Endodermal cell (in vitro differentiated cells): Measurements from ENCODE around the gene CDH4. TPM values are rescaled to one million over a fixed set of nuclear protein-coding genes. Genes with fewer than 3 reads are reported as not detected.

Experiments
- DNase-seq: peaks from one replicate; pipeline ENCODE4 v3.0.0-alpha.2; 2017
- H3K27ac ChIP-seq: 2 replicates; pipeline ENCODE4 v1.5.1; 2013; ENCODE audit warnings: mild to moderate bottlenecking, low read depth, low read length, moderate library complexity
- H3K27me3 ChIP-seq: 2 replicates; pipeline ENCODE4 v1.6.1; 2013; ENCODE audit warnings: mild to moderate bottlenecking, low read length, moderate library complexity; ENCODE audit not compliant: insufficient read depth, control insufficient read depth, poor library complexity, severe bottlenecking
- H3K36me3 ChIP-seq: 2 replicates; pipeline ENCODE4 v1.7.0; 2013; ENCODE audit warnings: mild to moderate bottlenecking, low read length, moderate library complexity; ENCODE audit not compliant: control insufficient read depth, insufficient read depth
- H3K4me1 ChIP-seq: one replicate; pipeline ENCODE4 v1.7.0; 2013; ENCODE audit warnings: low read length; ENCODE audit not compliant: control insufficient read depth, insufficient read depth
- H3K4me3 ChIP-seq: 2 replicates; pipeline ENCODE4 v1.5.1; 2013; ENCODE audit warnings: mild to moderate bottlenecking, low read length, moderate library complexity
- H3K9ac ChIP-seq: 2 replicates; pipeline ENCODE4 v1.6.1; 2013; ENCODE audit warnings: mild to moderate bottlenecking, low read length, moderate library complexity; ENCODE audit not compliant: poor library complexity, severe bottlenecking; ENCODE audit errors: extremely low read depth
- H3K9me3 ChIP-seq: 2 replicates; pipeline ENCODE4 v1.6.1; 2013; ENCODE audit warnings: mild to moderate bottlenecking, low read length, moderate library complexity; ENCODE audit not compliant: control insufficient read depth
- H3K27ac Mint-ChIP-seq: 2 replicates; pipeline ENCODE4 v1.8.0; 2020; ENCODE audit warnings: mixed read lengths
- H3K27me3 Mint-ChIP-seq: 2 replicates; pipeline ENCODE4 v1.8.0; 2021; ENCODE audit warnings: mild to moderate bottlenecking, mixed read lengths; ENCODE audit not compliant: insufficient read depth
- H3K36me3 Mint-ChIP-seq: 2 replicates; pipeline ENCODE4 v1.8.0; 2020; ENCODE audit warnings: low read depth, mixed read lengths
- H3K4me1 Mint-ChIP-seq: 2 replicates; pipeline ENCODE4 v1.8.0; 2020; ENCODE audit warnings: mixed read lengths
- H3K4me3 Mint-ChIP-seq: 2 replicates; pipeline ENCODE4 v1.8.0; 2020; ENCODE audit warnings: mild to moderate bottlenecking, moderate library complexity, mixed read lengths
- H3K9me3 Mint-ChIP-seq: 2 replicates; pipeline ENCODE4 v1.8.0; 2020; ENCODE audit warnings: mild to moderate bottlenecking, mixed read lengths
- WGBS, 2 experiments: methylation state at CpG; one replicate each; pipeline versions ENCODE4 v1.1.5 to v1.1.7; 2013; ENCODE audit warnings: missing lambda C conversion rate in 2 of 2, mixed read lengths in 1 of 2; ENCODE audit not compliant: insufficient coverage in 1 of 2, insufficient read length in 1 of 2; 5-methylcytosine and 5-hydroxymethylcytosine counted together
- total RNA-seq, 2 donors: library from RNA; stranded (reverse); fragmentation: NEBNext Ultra II Directional in 1 of 2; extraction: Animal tissue kit (Norgen Biotek cat#: 25700) in 1 of 2; gene quantifications; 2 replicates in 1 of 2; 3 replicates in 1 of 2; pipeline ENCODE4 v1.2.1, GENCODE V29; 2021
- TF ChIP-seq, protein P1 (sequence below): fragments of 200-600 bp; sonication (generic); conservative IDR thresholded peaks from 2 replicates; pipeline ENCODE4 v1.5.0; 2021; ENCODE audit warnings: antibody characterized with exemption, mild to moderate bottlenecking

The CDH4 gene
- total RNA-seq, 2 donors from 2014 or later, result 1.8 to 5.8 TPM

DNA sequence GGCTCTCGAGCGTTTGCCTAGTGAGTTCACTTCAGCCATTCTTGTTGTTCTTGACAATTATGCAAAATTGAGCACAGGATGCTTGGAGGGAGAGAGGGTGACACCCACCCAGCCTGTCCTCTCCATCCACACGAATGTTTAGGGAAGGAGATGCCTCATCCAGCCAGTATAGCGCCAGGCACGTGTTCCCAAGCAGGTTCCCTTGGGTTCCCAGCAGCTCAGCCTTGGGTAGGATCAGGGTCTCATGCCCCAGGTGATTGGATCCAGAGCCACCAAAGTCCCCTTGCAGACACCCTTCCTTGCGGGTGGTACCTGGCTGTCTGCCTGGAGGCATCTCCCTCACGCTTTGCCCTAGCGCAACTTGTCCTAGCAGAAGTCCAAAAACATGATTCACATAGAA lies 394.9 kb downstream of the CDH4 start:
- no peak overlapping the region for H3K9ac ChIP-seq
- Mint-ChIP-seq H3K27ac (no peak overlapping the region), H3K27me3 (peaks cover 22% of the 10 kb centered on the region), H3K36me3 (no peaks in the 10 kb centered on the region), H3K9me3 (no peaks in the 10 kb centered on the region), H3K4me1 (peaks cover 9% of the 10 kb centered on the region), H3K4me3 (no peak overlapping the region)
- H3K4me3 ChIP-seq, result no peak overlapping the region
- no peak overlapping the region for H3K27ac ChIP-seq
- H3K4me1 ChIP-seq, result no peaks in the 10 kb centered on the region
- 87 to 96% methylated on average over 7 to 8 of the region's 8 CpGs for WGBS, 2 experiments
- no peaks in the 10 kb centered on the region for H3K36me3 ChIP-seq
- DNase-seq, result no peak
- peaks cover 7% of the 10 kb centered on the region for H3K9me3 ChIP-seq
- TF ChIP-seq, protein P1, sequence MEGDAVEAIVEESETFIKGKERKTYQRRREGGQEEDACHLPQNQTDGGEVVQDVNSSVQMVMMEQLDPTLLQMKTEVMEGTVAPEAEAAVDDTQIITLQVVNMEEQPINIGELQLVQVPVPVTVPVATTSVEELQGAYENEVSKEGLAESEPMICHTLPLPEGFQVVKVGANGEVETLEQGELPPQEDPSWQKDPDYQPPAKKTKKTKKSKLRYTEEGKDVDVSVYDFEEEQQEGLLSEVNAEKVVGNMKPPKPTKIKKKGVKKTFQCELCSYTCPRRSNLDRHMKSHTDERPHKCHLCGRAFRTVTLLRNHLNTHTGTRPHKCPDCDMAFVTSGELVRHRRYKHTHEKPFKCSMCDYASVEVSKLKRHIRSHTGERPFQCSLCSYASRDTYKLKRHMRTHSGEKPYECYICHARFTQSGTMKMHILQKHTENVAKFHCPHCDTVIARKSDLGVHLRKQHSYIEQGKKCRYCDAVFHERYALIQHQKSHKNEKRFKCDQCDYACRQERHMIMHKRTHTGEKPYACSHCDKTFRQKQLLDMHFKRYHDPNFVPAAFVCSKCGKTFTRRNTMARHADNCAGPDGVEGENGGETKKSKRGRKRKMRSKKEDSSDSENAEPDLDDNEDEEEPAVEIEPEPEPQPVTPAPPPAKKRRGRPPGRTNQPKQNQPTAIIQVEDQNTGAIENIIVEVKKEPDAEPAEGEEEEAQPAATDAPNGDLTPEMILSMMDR, result no peak
- H3K27me3 ChIP-seq, result no peaks in the 10 kb centered on the region

DNA sequence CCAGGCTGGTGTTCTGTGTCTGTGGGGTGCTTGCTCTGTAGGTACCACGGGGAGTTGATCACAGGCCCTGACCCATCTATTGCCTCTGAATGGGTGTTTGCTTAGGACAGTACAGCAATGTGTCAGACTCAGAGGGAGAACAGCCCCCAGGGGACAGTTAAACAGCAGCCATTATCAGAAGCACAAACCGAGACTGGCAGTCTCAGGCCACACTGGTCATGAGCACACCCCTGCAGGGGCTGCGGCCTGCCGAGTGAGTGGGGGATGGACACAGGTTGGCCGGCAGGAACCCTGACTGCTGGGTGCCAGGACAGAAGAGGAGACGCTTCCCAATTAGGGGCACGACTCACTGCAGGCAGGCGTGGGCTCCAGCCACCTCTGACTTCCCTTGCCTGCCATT lies 395.6 kb downstream of the CDH4 start:
- no peak overlapping the region for H3K4me3 ChIP-seq
- peaks cover 6% of the 10 kb centered on the region for H3K9me3 ChIP-seq
- no peaks in the 10 kb centered on the region for H3K27me3 ChIP-seq
- Mint-ChIP-seq H3K4me1 (peaks cover 9% of the 10 kb centered on the region), H3K4me3 (no peak overlapping the region), H3K27me3 (peaks cover 20% of the 10 kb centered on the region), H3K36me3 (no peaks in the 10 kb centered on the region), H3K9me3 (no peaks in the 10 kb centered on the region), H3K27ac (no peak overlapping the region)
- H3K4me1 ChIP-seq, result no peaks in the 10 kb centered on the region
- TF ChIP-seq, protein P1, result no peak
- no peak overlapping the region for H3K9ac ChIP-seq
- H3K27ac ChIP-seq, result no peak overlapping the region
- 74 to 81% methylated on average over 7 to 8 of the region's 8 CpGs for WGBS, 2 experiments
- no peaks in the 10 kb centered on the region for H3K36me3 ChIP-seq
- DNase-seq, result no peak

DNA sequence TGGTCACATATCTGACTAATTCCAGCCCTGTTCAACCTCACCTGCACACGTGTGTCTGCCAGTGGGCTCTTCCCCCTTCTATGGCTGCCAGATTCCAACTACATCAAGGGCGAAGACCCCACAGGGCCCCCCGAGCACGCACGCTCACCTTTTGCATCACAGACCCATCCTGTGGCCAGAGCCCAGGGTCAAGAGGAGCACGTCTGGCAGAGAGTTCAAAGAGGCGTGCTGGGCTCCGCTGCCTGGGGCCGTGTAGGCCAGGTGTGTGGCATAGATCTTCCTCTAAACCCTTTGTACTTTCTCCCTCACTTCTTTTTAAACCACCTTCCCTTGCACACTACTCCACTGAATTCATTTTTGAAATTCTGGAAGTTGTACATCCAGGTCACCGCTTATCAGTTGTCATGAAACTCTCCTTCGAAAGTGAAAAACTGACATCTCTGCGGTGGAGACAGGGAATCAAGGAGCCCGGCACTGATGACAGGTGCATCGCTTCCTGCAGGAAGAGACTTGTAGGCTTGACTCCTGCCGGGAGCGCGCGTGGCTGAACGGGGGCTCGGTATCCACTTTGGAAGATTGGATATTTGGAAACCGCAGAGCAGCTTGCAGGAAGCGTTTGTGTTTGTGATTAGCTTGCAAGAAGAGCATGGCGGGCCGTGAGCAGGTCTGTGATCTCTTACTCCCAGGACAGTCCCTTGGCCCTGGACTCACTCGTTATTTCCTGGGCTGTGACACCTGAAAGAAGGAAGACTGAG lies 397.2 kb downstream of the CDH4 start:
- no peak overlapping the region for H3K9ac ChIP-seq
- H3K36me3 ChIP-seq, result no peaks in the 10 kb centered on the region
- Mint-ChIP-seq H3K9me3 (peaks cover 5% of the 10 kb centered on the region), H3K36me3 (no peaks in the 10 kb centered on the region), H3K4me1 (peaks cover 9% of the 10 kb centered on the region), H3K27ac (no peak overlapping the region), H3K4me3 (no peak overlapping the region), H3K27me3 (peaks cover 20% of the 10 kb centered on the region)
- no peak for DNase-seq
- H3K27me3 ChIP-seq, result no peaks in the 10 kb centered on the region
- H3K4me1 ChIP-seq, result no peaks in the 10 kb centered on the region
- H3K4me3 ChIP-seq, result no peak overlapping the region
- TF ChIP-seq, protein P1, result no peak
- H3K9me3 ChIP-seq, result no peaks in the 10 kb centered on the region
- 94 to 96% methylated on average over 23 to 25 of the region's 25 CpGs for WGBS, 2 experiments
- no peak overlapping the region for H3K27ac ChIP-seq
